HepG2 (cell line): ENCODE measurements around the gene NSG2. TPM values are rescaled to one million over a fixed set of nuclear protein-coding genes. Genes with fewer than 3 reads are reported as not detected.

Experiments used
- DPF2 ChIP-seq: sonication (generic); formaldehyde crosslinking; IDR thresholded peaks from 2 replicates; pipeline ENCODE4 v1.4.0; 2020; ENCODE audit warnings: mild to moderate bottlenecking, low read depth, missing genetic modification reagents, borderline replicate concordance
- ELF1 ChIP-seq: sonication (generic); formaldehyde crosslinking; IDR thresholded peaks from 2 replicates; pipeline ENCODE4 v1.4.0; 2020; ENCODE audit warnings: missing genetic modification reagents
- FOXA3 ChIP-seq: IDR thresholded peaks from 2 replicates; pipeline ENCODE4 v1.6.1; 2016; ENCODE audit warnings: missing genetic modification reagents, missing compliant biosample characterization
- IKZF1 ChIP-seq: fragments of 450-650 bp; IDR thresholded peaks from 2 replicates; pipeline ENCODE4 v1.7.1; 2016
- MTA1 ChIP-seq: sonication (generic); formaldehyde crosslinking; IDR thresholded peaks from 2 replicates; pipeline ENCODE4 v1.4.0; 2020; ENCODE audit warnings: missing genetic modification reagents, mild to moderate bottlenecking, borderline replicate concordance
- NFIB ChIP-seq: sonication (generic); formaldehyde crosslinking; IDR thresholded peaks from 2 replicates; pipeline ENCODE4 v1.9.0; 2021; ENCODE audit warnings: missing genetic modification reagents, mild to moderate bottlenecking, borderline replicate concordance
- SIX4 ChIP-seq: sonication (generic); formaldehyde crosslinking; IDR thresholded peaks from 2 replicates; pipeline ENCODE4 v1.4.0; 2020; ENCODE audit warnings: missing genetic modification reagents
- SKIL ChIP-seq: sonication (generic); formaldehyde crosslinking; IDR thresholded peaks from 2 replicates; pipeline ENCODE4 v1.8.0; 2022; ENCODE audit warnings: missing genetic modification reagents, mild to moderate bottlenecking, moderate library complexity, borderline replicate concordance
- SMAD3 ChIP-seq: sonication (generic); formaldehyde crosslinking; IDR thresholded peaks from 2 replicates; pipeline ENCODE4 v1.4.0; 2020; ENCODE audit warnings: missing genetic modification reagents
- TCF7L2 ChIP-seq: IDR thresholded peaks from 2 replicates; pipeline ENCODE4 v1.6.1; 2011; ENCODE audit warnings: mild to moderate bottlenecking, low read depth, low read length, moderate library complexity
- TFDP1 ChIP-seq: IDR thresholded peaks from 2 replicates; pipeline ENCODE4 v1.6.1; 2016; ENCODE audit warnings: missing compliant biosample characterization, missing genetic modification reagents, borderline replicate concordance
- U2AF1 ChIP-seq: fragments of 200-400 bp; formaldehyde crosslinking; optimal IDR thresholded peaks from 2 replicates; pipeline ENCODE3; 2017; ENCODE audit warnings: mild to moderate bottlenecking, low read depth, low read length
- UBTF ChIP-seq: sonication (generic); formaldehyde crosslinking; IDR thresholded peaks from 2 replicates; pipeline ENCODE4 v1.4.0; 2020; ENCODE audit warnings: mild to moderate bottlenecking, missing genetic modification reagents
- ZNF138 ChIP-seq: sonication (generic); formaldehyde crosslinking; IDR thresholded peaks from 2 replicates; pipeline ENCODE4 v1.5.0; 2020; ENCODE audit warnings: mild to moderate bottlenecking, low read depth, missing genetic modification reagents
- ZNF777 ChIP-seq: sonication (generic); formaldehyde crosslinking; IDR thresholded peaks from 2 replicates; pipeline ENCODE4 v1.4.0; 2020; ENCODE audit warnings: missing genetic modification reagents
- polyA plus RNA-seq, 8 experiments: library from polyadenylated mRNA; depleted of rRNA in 3 of 8; stranded (reverse) in 7 of 8; unstranded in 1 of 8; fragments of >200 nt; fragmentation: Illumina TruSeq in 4 of 8; extraction: Trizol in 4 of 8; gene quantifications; 2 replicates each; pipeline versions ENCODE4 v1.2.1 to v1.2.3, GENCODE V29; 2011 to 2016; ENCODE audit warnings: low read depth in 4 of 8, missing spikeins in 1 of 8, mixed read lengths in 1 of 8; ENCODE audit not compliant: insufficient read depth in 1 of 8
- total RNA-seq, 5 experiments: library from RNA; depleted of rRNA; stranded (reverse); fragments of >200 nt; fragmentation: Illumina TruSeq; extraction: Trizol; gene quantifications; 2 replicates each; pipeline ENCODE4 v1.2.3, GENCODE V29; 2016; ENCODE audit warnings: low read depth in 1 of 5
- TF ChIP-seq, protein P1 (sequence below): sonication (generic); formaldehyde crosslinking; IDR thresholded peaks from 2 replicates; pipeline ENCODE4 v1.5.0; 2020; ENCODE audit warnings: missing genetic modification reagents
- TF ChIP-seq, protein P2 (sequence below): IDR thresholded peaks from 2 replicates; pipeline ENCODE4 v1.6.1; 2016; ENCODE audit warnings: mild to moderate bottlenecking, missing biosample characterization, missing genetic modification reagents
- TF ChIP-seq, protein P3 (sequence below): sonication (generic); formaldehyde crosslinking; IDR thresholded peaks from 2 replicates; pipeline ENCODE4 v1.4.0; 2020; ENCODE audit warnings: missing genetic modification reagents

NSG2 gene
- total and polyA plus RNA-seq, 2 of the 13 experiments (the other 11 are each of a cell fraction or from before 2014, with no cell fraction given) = 0.21 TPM; not detected in 1

GRCh38 chr5:174045470-174046025, at the start of gene NSG2 (continued):
- TF ChIP-seq, protein P1, sequence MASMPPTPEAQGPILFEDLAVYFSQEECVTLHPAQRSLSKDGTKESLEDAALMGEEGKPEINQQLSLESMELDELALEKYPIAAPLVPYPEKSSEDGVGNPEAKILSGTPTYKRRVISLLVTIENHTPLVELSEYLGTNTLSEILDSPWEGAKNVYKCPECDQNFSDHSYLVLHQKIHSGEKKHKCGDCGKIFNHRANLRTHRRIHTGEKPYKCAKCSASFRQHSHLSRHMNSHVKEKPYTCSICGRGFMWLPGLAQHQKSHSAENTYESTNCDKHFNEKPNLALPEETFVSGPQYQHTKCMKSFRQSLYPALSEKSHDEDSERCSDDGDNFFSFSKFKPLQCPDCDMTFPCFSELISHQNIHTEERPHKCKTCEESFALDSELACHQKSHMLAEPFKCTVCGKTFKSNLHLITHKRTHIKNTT (CRISPR knock-in tag) = no peak
- no peak; the same call in 1 of the 2 replicates for TF ChIP-seq FOXA3 (CRISPR knock-in tag)
- no peak for TF ChIP-seq IKZF1
- no peak for TF ChIP-seq TCF7L2
- no peak for TF ChIP-seq ZNF138 (CRISPR knock-in tag)
- TF ChIP-seq ZNF777 (CRISPR knock-in tag) = no peak
- no peak for TF ChIP-seq NFIB (CRISPR knock-in tag)
- peak; percentile 74 for TF ChIP-seq UBTF (CRISPR knock-in tag)
- TF ChIP-seq, protein P2, sequence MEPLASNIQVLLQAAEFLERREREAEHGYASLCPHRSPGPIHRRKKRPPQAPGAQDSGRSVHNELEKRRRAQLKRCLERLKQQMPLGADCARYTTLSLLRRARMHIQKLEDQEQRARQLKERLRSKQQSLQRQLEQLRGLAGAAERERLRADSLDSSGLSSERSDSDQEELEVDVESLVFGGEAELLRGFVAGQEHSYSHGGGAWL = peak; percentile 79; the same call in 1 of the 2 replicates
- TF ChIP-seq DPF2 (CRISPR knock-in tag) = no peak
- no peak for TF ChIP-seq U2AF1
- TF ChIP-seq SIX4 (CRISPR knock-in tag) = 0 out of 2 replicates have a peak, but pooled peaks have one; percentile 20
- peak; percentile 85 for TF ChIP-seq SMAD3 (CRISPR knock-in tag)
- TF ChIP-seq MTA1 (CRISPR knock-in tag) = no peak
- TF ChIP-seq TFDP1 (CRISPR knock-in tag) = no peak
- TF ChIP-seq SKIL = no peak
- TF ChIP-seq ELF1 (CRISPR knock-in tag) = no peak
- TF ChIP-seq, protein P3, sequence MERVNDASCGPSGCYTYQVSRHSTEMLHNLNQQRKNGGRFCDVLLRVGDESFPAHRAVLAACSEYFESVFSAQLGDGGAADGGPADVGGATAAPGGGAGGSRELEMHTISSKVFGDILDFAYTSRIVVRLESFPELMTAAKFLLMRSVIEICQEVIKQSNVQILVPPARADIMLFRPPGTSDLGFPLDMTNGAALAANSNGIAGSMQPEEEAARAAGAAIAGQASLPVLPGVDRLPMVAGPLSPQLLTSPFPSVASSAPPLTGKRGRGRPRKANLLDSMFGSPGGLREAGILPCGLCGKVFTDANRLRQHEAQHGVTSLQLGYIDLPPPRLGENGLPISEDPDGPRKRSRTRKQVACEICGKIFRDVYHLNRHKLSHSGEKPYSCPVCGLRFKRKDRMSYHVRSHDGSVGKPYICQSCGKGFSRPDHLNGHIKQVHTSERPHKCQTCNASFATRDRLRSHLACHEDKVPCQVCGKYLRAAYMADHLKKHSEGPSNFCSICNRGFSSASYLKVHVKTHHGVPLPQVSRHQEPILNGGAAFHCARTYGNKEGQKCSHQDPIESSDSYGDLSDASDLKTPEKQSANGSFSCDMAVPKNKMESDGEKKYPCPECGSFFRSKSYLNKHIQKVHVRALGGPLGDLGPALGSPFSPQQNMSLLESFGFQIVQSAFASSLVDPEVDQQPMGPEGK = peak; percentile 58; the same call in 1 of the 2 replicates
